ENCODE measurements around the gene ST6GALNAC3.

- TF ChIP-seq CTCF (conservative IDR thresholded peaks at IDR 0.05; ENCODE audit: low read length) (no peak), EZH2phosphoT487 (IDR thresholded peaks at IDR 0.05; ENCODE audit: borderline replicate concordance) (no peak)
Measured at GRCh38 chr1:76187436-76187835, 112.9 kb downstream of the ST6GALNAC3 start.

Data from Loucy (cell line).